Stimulated activated CD8-positive, alpha-beta memory T cell treated with anti-CD3 and anti-CD28 coated beads, Interleukin-7, amount 100 ng/mL, for 48 hours (primary cell): ENCODE results near the gene ST8SIA1.
"Not testable (repeated sequence)": the region's sequence is repeated elsewhere in the genome, so short reads cannot be mapped to it uniquely, and the experiment has no call there.

Source experiments
- DNase-seq, 2 donors: peaks; one replicate each; pipeline ENCODE4 v3.0.0-alpha.2; 2020; ENCODE audit warnings: low read depth in 1 of 2; ENCODE audit errors: extremely low read depth in 1 of 2

Gene ST8SIA1, protein sequence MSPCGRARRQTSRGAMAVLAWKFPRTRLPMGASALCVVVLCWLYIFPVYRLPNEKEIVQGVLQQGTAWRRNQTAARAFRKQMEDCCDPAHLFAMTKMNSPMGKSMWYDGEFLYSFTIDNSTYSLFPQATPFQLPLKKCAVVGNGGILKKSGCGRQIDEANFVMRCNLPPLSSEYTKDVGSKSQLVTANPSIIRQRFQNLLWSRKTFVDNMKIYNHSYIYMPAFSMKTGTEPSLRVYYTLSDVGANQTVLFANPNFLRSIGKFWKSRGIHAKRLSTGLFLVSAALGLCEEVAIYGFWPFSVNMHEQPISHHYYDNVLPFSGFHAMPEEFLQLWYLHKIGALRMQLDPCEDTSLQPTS

DNA sequence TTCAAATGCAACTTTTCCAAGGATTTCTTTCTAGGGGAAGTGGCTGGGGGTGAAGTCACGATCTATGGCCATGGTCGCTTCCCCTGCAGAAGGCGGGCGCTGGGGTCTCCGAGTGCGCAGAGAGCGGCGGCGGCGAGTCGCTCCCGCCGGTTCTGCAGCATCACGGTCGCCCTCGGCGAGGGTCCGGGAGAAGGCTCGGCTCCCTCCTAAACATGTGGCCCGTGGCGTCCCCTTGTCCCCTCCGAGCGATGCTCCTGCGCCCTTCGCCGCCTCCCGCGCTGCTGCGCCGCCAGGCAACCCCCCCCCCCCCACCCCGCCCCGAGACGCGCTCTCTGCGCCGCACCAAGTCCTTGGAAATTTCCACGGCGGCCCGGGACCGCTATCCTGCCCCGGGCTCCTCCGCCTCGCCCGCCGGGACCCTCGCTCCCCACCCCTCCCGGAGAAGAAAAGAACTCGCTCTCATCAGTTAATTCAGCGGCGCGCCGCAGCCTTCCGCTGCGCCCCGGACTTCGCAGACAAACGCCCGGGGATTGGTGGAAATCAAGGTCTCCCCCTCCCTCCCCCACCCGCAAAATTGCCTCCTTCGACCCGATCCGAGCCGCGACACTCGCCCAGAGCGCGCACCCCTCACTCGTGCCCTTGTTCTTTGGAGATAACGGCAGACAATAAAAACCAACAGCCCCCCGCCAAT is at the start of gene ST8SIA1:
Gene ST8SIA1 (minus strand): TSS at position 298 of the 691 bp plus-strand sequence. CDS start 475 bp downstream, outside the sequence.
- DNase-seq = peak in 1 of 2 donors; percentile 30

DNA sequence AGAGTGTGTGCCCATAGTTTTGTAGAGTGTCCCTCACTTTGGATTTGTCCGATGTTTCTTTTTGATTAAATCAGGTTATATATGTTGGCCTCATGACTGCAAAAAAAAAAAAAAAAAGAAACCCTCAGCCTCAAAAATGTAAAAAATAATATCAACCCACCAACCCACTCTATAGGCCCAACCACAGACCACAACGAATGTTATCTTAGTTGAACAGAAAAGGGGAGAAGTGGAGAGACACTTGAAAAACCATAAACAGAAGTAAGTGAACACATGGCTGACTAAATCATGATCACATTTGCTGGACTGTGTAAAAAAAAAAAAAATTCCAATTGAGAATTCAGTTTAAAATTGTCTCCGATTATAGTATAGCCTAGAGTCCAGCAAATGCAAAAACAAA is 45.5 kb upstream of the ST8SIA1 start:
- no peak for DNase-seq

DNA sequence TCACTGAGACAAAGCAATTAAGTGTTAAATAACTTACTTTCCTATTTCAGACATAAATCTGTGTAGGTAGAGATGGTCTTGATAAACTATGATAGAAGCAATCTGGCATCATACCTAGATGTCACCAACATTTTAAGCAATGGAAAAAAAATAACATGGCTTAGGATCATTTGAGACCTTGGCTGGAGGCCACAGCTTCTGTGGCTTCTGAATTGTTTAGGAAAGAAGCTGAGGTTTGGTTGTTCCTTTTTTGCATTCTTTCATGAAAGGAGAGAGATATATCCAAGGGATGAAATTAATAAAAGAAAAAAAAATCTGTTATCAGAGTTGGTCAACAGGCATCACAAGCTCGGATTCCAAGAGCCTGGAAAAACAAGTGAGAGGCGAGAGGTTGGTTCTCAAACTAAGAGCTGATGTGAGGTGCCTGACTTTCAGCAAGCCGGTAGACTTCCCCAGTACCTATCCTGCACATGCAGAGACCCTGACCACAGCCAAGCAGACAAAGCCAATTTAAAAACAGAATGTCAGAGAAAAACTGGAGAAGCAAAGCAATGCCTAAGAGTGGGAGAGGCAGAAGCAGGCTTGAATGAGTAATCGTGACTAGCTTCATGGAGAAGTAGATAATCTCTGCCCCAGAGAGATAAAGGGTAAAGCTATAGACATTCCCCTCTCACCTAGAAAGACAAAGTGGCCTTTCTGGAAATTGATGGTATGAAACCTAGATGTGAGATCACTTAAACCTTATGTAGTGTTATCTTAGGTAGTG is 43.4 kb upstream of the ST8SIA1 start:
- DNase-seq = no peak

DNA sequence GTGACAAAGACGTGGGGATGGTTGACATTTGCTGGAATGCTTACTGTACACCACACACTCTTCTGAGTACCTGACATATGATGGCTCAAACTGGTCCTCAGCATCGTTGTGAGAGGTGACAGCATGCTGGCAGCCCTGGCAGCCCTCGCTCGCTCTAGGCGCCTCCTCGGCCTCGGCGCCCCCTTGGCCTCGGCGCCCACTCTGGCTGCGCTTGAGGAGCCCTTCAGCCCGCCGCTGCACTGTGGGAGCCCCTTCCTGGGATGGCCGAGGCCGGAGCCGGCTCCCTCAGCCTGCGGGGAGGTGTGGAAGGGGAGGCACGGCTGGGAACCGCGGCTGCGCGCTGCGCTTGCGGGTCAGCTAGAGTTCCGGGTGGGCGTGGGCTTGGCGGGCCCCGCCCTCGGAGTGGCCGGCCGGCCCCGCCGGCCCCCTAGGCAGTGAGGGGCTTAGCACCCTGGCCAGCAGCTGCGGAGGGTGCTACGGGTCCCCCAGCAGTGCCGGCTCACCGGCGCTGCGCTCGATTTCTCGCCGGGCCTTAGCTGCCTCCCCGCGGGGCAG is 42.2 kb upstream of the ST8SIA1 start:
- not testable (repeated sequence) for DNase-seq

DNA sequence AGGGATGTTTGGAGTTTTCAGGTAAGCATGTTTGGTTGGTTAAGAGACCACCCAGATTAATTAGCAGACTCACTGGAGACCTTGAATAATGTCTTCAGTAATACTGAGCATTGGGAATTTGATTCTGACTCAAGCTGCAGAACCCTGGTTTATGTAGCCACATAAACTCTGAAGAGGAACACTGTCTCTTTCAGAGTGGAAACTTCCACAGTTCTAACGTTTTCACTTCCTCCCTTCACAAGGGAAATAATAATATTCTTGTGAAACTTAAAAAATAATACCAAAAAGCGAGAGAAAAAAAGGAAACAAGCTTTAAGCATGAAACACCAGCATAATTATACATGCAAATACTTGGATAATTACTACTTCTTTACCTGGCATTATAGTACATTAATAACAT is 40.0 kb upstream of the ST8SIA1 start:
- DNase-seq = no peak

DNA sequence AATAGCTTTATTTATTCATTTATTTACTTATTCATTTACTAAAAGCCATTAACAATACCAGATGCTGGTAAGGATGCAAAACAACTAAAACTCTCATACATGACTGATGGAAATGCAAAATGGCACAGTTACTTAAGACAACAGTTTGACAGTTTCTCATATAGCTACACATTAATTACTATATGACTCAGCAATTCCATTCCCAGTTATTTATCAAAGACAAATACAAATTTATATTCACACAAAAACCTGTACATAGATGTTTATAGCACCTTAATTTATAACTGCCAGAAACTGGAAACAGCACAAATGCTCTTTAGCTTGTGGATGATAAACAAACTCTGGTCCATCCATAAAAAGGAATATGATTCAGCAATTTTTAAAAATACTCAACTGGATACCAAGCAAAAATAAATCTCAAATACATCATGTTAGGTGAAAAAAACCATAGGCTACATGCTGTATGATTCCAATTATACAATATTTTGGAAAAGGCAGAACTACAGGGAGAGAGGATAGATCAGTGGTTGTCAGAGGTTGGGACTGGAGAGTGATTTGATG is 37.9 kb upstream of the ST8SIA1 start:
- DNase-seq = no peak

DNA sequence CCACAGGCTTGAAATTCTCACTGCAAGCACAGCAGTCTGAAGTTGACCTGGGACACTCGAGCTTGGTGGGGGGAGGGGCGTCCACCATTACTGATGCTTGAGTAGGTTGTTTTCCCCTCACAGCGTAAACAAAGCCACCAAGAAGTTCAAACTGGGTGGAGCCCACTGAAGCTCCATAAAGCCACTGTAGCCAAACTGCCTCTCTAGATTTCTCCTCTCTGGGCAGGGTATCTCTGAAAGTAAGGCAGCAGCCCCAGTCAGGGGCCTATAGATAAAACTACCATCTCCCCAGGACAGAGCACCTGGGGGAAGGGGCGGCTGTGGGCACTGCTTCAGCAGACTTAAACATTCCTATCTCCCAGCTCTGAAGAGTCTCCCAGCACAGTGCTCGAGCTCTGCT is 31.7 kb upstream of the ST8SIA1 start:
- DNase-seq = no peak

DNA sequence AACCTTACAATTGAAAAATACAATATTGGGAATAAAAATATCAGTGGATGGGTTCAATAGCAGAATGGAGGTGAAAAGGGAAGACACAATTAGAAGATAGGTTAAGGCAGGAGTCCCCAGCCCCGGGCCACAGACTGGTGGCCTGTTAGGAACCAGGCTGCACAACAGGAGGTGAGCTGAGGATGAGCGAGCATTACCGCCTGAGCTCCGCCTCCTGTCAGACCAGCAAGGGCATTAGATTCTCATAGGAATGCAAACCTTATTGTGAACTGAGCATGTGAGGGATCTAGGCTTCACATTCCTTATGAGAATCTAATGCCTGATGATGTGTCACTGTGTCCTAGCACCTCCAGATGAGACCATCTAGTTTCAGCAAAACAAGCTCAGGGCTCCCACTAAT is 27.3 kb upstream of the ST8SIA1 start:
- no peak for DNase-seq

DNA sequence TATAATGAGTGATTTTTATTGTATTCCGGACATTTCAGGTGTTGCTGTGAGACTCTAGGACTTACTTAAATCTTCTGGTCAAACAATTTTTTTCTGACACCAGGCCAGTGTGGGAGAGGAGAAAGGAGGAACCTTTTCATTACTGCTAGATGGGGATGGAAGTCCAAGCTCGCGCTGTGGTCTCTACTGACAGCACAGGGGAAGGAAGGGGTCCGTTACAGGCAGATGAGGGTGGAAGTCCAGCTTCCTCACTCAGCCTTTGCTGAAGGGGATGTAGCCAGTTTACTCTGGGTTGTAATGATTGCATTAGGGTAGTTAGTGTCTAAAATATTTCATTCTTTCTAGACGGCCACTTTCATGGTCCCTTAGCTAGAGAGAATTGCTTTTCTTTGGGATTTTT is 26.3 kb upstream of the ST8SIA1 start:
- DNase-seq = no peak

DNA sequence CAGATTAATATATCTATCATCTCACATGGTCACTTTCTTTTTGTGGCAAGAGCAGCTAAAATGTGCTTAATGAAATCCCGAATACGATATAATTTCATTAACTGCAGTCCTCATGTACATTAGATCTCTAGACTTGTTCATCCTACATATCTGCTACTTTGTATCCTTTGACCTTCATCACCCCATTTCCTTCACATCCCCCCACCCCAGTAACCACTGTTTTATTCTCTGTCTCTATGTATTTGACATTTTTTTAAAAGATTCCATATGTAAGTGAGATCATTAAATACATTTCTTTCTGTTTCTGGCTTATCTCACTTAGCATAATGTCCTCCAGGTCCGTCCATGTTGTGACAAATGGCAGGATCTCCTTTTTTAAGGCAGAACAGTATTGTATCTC is 23.0 kb upstream of the ST8SIA1 start:
- DNase-seq = no peak

DNA sequence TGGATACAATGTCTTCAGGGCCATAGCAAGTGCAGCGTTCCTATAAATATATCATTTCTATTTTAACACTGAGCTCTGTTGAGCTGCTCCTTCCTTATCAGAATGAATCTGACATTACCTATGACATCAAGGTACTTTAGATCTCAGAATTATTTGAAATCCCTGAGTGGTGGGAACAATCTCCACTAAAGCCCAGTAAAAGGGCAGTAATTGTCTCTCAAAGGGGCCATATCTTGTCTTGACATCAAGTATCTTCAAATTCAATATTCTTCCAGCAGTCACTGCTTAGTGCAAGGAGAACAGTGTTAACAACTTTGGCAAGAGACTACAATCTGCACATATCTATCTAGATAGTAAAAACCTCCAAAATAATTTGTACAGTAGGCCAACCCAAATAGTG is 21.7 kb upstream of the ST8SIA1 start:
- DNase-seq = no peak

DNA sequence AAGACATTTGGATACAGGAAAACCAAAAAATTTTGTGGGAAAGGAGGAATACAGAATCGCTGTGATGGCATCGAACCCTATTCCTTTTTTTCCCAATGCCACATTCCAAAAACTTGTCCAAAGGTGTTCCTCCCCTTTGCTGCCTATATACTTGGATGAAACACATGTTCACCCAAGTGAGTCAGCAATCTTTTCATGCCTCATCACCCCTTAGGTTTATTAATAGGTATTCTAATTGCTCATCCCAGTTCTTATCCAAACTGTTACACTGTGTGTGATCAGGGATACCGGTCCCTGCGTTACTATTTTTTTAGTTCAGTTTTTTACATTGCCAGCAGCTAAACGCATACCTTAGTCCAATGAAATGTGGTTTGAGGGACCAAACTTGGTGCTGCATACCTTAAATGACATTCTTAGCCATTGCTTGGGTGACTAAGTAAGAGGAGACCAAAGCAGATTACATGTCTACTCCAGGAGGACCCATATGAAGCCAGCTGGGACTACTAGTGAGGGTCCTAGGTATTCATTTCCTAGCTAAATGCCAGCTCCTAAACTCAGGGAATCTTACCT is 20.6 kb upstream of the ST8SIA1 start:
- DNase-seq = no peak

DNA sequence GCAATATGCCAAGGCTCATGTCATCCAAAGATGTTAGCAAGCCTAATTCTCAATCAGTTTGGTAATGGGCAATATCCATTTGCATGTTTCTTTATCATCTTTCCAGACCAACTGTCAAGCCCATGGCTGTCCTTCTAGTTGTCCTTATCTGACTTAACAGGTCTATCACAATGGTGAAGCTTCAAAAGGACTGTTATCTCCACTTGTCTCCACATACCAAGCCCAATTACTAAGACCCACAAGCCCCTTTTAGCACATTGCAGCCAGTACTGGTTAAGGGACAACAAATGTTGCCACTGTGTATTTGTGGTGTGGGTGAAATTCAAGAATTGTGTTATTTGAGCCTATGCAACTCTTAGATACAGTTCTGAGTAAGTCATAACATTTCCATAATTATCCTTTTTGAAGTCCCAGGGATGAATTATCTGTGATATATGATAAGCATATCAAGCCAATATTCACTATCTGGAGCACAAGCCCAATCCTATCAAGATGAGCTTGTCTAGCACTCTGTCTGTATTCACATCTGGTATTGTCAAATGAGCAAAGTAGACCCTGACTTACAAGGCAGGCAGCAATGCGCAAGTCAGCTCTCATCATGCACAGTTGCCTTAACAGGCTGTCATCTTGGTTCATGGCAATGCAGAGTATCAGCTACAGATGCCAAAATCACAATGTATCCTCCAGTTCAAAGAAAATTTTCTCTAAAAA is 19.3 kb upstream of the ST8SIA1 start:
- DNase-seq = no peak

DNA sequence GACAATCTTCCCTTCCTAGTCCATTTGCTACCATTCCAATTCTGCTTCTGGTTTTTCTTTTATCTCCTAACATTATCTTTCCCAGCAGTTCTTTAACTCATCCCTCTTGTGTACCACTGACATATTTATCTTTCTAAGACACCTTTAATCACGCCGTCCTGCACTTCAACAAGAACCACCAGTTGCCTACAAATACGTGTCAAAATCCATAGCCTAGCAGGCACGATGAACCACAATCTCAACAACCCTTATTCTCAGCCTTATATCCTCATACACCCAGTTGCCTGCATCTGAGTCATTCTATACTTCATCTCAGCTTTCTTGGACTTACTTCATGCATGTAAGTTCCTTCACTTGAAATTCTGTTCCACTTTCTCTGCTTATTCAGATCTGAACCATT is 16.4 kb upstream of the ST8SIA1 start:
- DNase-seq = no peak

DNA sequence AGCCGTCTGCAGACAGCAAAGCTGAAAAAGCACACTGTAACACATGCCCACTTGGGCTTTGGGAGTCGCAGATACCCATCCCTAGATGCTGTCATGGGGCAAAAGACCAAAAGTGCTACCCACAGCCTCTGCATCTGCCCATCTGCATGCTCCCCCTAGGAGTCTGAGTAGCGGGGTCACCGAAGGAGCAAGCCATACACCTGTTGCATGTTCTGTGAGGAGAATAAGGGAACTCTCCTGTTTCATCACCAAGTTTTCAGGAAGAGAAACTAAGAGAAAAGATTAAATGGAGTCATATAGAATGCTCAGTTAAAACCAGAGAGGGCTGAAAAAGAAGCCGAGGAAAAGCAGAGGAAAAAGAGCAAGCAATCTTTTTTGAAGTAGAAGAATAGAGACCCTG is 13.7 kb upstream of the ST8SIA1 start:
- DNase-seq = no peak

DNA sequence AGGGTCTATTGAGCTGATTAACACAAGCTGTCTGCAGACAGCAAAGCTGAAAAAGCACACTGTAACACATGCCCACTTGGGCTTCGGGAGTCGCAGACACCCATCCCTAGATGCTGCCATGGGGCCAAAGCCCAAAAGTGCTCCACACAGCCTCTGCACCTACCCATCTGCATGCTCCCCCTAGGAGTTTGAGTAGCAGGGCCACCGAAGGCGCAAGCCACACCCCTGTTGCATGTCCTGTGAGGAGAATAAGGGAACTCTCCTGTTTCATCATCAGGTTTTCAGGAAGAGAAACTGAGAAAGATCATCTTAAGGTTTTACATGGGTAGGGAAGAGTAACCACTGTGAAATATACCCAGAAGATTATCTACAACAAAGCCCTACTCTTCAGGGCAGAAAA is 5.6 kb upstream of the ST8SIA1 start:
- no peak for DNase-seq

DNA sequence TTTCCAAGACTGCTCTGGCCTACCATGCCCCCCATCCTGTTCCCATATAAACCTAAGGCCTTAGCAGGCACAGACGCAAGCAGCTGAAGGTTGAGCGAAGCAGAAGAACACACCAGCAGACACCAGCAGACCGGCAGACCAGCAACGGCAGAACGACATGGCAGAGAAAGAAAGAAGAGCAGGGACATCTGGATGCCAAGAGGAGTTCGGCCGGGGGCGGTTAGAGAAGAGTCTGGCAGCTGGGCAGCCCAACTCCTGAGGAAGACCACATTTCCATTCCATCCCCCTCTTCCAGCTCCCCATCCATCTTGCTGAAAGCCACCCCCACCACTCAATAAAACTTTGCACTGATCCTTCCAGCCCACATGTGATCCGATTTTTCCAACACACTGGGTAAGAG is 5.2 kb upstream of the ST8SIA1 start:
- DNase-seq = no peak

DNA sequence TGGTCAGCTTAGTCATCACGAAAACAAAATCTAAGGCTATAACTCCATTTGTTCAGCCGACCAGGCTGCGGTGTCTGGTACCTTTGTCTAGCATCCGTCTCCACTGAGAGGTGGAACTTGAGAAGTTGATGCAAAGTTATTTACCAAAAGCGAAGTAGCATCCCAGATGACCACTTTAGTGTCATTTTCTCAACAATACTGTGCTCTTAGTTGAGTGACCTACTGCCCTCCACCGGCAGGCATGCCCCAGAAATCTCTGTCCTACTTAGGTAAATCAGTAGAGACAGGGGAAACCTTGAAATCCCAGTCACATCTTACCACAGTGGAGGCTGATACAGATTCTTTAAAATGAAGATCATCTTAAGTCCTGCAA is 1.3 kb upstream of the ST8SIA1 start:
- no peak for DNase-seq

DNA sequence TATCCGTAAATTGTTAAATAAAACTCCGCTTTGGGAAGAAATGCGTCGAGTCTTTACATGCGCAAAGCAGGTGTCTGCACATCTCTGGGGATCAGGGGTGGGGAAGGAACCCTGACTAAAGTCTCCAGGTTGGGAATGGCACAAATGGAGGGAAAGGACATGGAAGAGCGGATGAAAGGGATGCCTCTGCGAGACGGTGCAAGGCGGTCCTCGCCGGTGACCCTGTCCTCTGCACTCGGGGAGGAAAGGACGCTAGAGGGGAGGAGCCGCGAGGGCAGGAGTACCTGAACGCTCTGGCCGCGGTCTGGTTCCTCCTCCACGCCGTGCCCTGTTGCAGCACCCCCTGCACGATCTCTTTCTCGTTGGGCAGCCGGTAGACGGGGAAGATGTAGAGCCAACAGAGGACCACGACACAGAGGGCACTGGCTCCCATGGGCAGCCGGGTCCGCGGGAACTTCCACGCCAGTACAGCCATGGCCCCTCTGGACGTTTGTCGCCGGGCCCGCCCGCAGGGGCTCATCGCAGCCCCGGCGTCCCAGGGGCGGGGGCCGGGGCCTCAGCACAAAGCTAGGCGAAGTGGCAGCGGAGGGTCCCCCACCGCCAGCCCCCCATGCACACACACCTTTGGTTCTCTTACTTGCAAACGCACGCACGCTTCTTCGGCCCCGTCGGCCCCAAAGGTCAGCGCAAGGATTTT is 646 bp downstream of the ST8SIA1 start:
- DNase-seq = no peak
